HG03469 (cell line): ENCODE measurements around the gene LDLRAD4.

Experiments
- ATAC-seq: cut with Tn5 transposase; IDR thresholded peaks from one replicate; pipeline ENCODE4 v1.9.1; 2021; ENCODE audit warnings: mild to moderate bottlenecking, moderate library complexity, moderate number of reproducible peaks; ENCODE audit not compliant: unreplicated experiment

Gene LDLRAD4

GRCh38 chr18:13559754-13560153, 341.2 kb downstream of the LDLRAD4 start:
- no peak for ATAC-seq

GRCh38 chr18:13560306-13560705, 341.7 kb downstream of the LDLRAD4 start:
- ATAC-seq = no peak

- ATAC-seq = peak; percentile 47
Measured at GRCh38 chr18:13562494-13563029, 344.0 kb downstream of the LDLRAD4 start.

- no peak for ATAC-seq
Measured at GRCh38 chr18:13563390-13563805, 344.8 kb downstream of the LDLRAD4 start.

GRCh38 chr18:13564579-13564978, 346.0 kb downstream of the LDLRAD4 start:
- no peak for ATAC-seq

GRCh38 chr18:13565228-13565627, 346.7 kb downstream of the LDLRAD4 start:
- no peak for ATAC-seq

- ATAC-seq = peak; percentile 34
Measured at GRCh38 chr18:13566941-13567746, 348.6 kb downstream of the LDLRAD4 start.

- ATAC-seq = peak; percentile 35
Measured at GRCh38 chr18:13568443-13569392, 350.2 kb downstream of the LDLRAD4 start.

- ATAC-seq = no peak
Measured at GRCh38 chr18:13570216-13570615, 351.7 kb downstream of the LDLRAD4 start.

- no peak for ATAC-seq
Measured at GRCh38 chr18:13570856-13571495, 352.4 kb downstream of the LDLRAD4 start.

GRCh38 chr18:13572148-13572547, 353.6 kb downstream of the LDLRAD4 start:
- no peak for ATAC-seq

- ATAC-seq = no peak
Measured at GRCh38 chr18:13572721-13573120, 354.2 kb downstream of the LDLRAD4 start.

- no peak for ATAC-seq
Measured at GRCh38 chr18:13573750-13574149, 355.2 kb downstream of the LDLRAD4 start.

GRCh38 chr18:13574355-13574754, 355.8 kb downstream of the LDLRAD4 start:
- ATAC-seq = no peak

- ATAC-seq = no peak
Measured at GRCh38 chr18:13574761-13575160, 356.2 kb downstream of the LDLRAD4 start.

- peak; percentile 10 for ATAC-seq
Measured at GRCh38 chr18:13576598-13576997, 358.0 kb downstream of the LDLRAD4 start.

- peak; percentile 84 for ATAC-seq
Measured at GRCh38 chr18:13577091-13577697, 358.6 kb downstream of the LDLRAD4 start.

GRCh38 chr18:13577781-13578180, 359.2 kb downstream of the LDLRAD4 start:
- ATAC-seq = no peak

- ATAC-seq = no peak
Measured at GRCh38 chr18:13578400-13578799, 359.8 kb downstream of the LDLRAD4 start.

GRCh38 chr18:13579874-13580273, 361.3 kb downstream of the LDLRAD4 start:
- ATAC-seq = no peak
